Cardiac fibroblast (primary cell): ENCODE results near the gene SAMD8.

Experiments used
- DNase-seq, 2 donors: peaks; one replicate each; pipeline versions ENCODE4 v3.0.0 to v3.0.0-alpha.2; 2010; ENCODE audit warnings: low read depth in 2 of 2
- H3K4me3 ChIP-seq, 2 donors: replicated peaks in 1 of 2; 1 replicate in 1 of 2; 2 replicates in 1 of 2; pipeline ENCODE4 v1.5.1; 2011; ENCODE audit warnings: low read depth in 2 of 2, low read length in 2 of 2, mild to moderate bottlenecking in 2 of 2, moderate library complexity in 1 of 2
- CTCF ChIP-seq: IDR thresholded peaks from one replicate; pipeline ENCODE4 v1.5.1; 2011; ENCODE audit warnings: low read depth, mild to moderate bottlenecking, low read length, inconsistent platforms

Gene SAMD8

GRCh38 chr10:75074711-75075445 is 36.6 kb upstream of the SAMD8 start:
- H3K4me3 ChIP-seq: no peak overlapping the region
- TF ChIP-seq CTCF: no peak
- DNase-seq: no peak

- no peak for TF ChIP-seq CTCF
- no peak for DNase-seq
- no peak overlapping the region for H3K4me3 ChIP-seq
These were observed 35.1 kb upstream of the SAMD8 start for GRCh38 chr10:75076348-75076747.

- TF ChIP-seq CTCF: no peak
- no peak overlapping the region for H3K4me3 ChIP-seq
- no peak for DNase-seq
These were observed 31.9 kb upstream of the SAMD8 start for GRCh38 chr10:75079436-75080083.

- no peak for DNase-seq
- no peak overlapping the region for H3K4me3 ChIP-seq
- TF ChIP-seq CTCF: no peak
These were observed 30.9 kb upstream of the SAMD8 start for GRCh38 chr10:75080554-75080953.

- DNase-seq: no peak
- no peak overlapping the region for H3K4me3 ChIP-seq
- TF ChIP-seq CTCF: no peak
These were observed 30.1 kb upstream of the SAMD8 start for GRCh38 chr10:75081379-75081778.

GRCh38 chr10:75083972-75084833 is 27.3 kb upstream of the SAMD8 start:
- no peak for TF ChIP-seq CTCF
- peak in 1 of 2 donors; percentile 54 for DNase-seq
- H3K4me3 ChIP-seq: no peak overlapping the region
